ENCODE data around the gene SETD3. TPM values are rescaled to one million over a fixed set of nuclear protein-coding genes. Genes with fewer than 3 reads are reported as not detected.

The SETD3 gene
- total and polyA plus RNA-seq, 2 of the 8 experiments (the other 6 are each of a cell fraction or from before 2014, with no cell fraction given): 24.0 to 64.0 TPM

DNA sequence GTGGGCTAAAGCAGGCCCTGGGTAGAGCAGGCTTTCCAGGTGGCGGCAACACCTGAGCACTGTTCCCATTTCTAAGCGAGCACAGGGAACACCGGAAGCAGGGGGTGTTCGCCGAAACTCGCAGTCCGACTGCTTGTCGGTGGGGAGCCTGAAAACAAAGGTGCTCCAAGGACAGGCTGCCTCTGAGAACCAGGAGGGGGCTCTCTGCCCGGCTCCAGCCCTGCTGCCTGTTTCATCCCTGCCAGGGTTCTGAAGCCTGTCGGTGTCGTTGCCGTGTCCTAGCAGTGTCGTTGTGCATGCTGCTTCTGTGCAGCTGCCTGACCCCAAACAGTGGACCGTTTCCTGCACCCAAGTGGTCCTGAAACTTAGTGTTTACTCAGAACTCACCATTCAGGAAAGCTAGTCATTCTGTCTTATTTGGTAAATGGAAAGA lies 22.3 kb upstream of the SETD3 start (continued):
- TF ChIP-seq CTBP2 (IDR thresholded peaks at IDR 0.05; ENCODE audit: borderline replicate concordance, insufficient read depth, insufficient read length, low read length): no peak
- no peak for TF ChIP-seq RXRA (IDR thresholded peaks at IDR 0.05; ENCODE audit: insufficient read depth, low read depth, low read length)
- TF ChIP-seq TBP (IDR thresholded peaks at IDR 0.05; ENCODE audit: low read depth, low read length): 0 out of 2 replicates have a peak, but pooled peaks have one; percentile 22
- TF ChIP-seq POLR2AphosphoS5 (IDR thresholded peaks at IDR 0.05; ENCODE audit: low read depth, low read length): no peak
- TF ChIP-seq CREB1 (IDR thresholded peaks at IDR 0.05): no peak
- no peak for TF ChIP-seq FOSL1 (IDR thresholded peaks at IDR 0.05; ENCODE audit: insufficient read depth, low read depth, low read length)
- no peak for TF ChIP-seq ATF2 (IDR thresholded peaks at IDR 0.05; ENCODE audit: low read length)
- TF ChIP-seq ASH2L (IDR thresholded peaks at IDR 0.05; ENCODE audit: low read length): no peak

All from H1 (cell line).